ENCODE results near the gene GADD45G. TPM values are rescaled to one million over a fixed set of nuclear protein-coding genes. Genes with fewer than 3 reads are reported as not detected.
A peak's percentile ranks its signal among the peaks of the same experiment; 100 is the strongest.

The GADD45G gene
- total and polyA plus RNA-seq, 10 of the 15 experiments (the other 5 are each of a cell fraction or from before 2014, with no cell fraction given): 0.07 to 1.00 (median 0.29) TPM; not detected in 4

DNA sequence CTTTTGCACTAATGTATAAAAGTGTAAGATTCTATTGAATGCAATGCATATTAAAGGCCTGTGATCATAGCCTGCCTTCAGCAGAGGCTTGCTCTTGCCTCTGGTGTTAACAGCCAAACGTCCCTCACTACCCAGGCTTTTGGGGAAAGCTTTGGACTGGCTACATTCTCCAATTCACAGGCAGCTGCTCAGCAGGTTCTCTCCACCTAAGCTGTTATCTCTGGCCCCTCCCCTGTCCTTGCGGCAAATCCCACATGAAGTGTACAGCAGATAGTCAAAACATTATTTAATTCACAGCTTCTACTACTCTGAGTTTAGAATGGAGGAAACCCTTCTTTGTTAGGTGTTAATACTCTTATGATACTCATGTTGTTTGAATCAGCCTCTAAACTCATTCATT, 45.9 kb upstream of the GADD45G start:
- intact Hi-C loops (cut with micrococcal nuclease; ENCODE audit: unreplicated experiment): no loop called here
- Histone ChIP-seq H2AFZ (ENCODE audit: control insufficient read depth, low read depth, low read length) (no peak overlapping the region), H3K27ac (ENCODE audit: control insufficient read depth, insufficient read depth) (no peak overlapping the region), H3K79me2 (ENCODE audit: control insufficient read depth, insufficient read depth, low read length) (no peaks in the 10 kb centered on the region), H4K20me1 (ENCODE audit: control insufficient read depth, insufficient read depth) (no peaks in the 10 kb centered on the region), H3K4me1 (ENCODE audit: control insufficient read depth, insufficient read depth, low read length) (peaks cover 29% of the 10 kb centered on the region), H3K4me3 (no peak overlapping the region), H3K27me3 (replicated peaks in 1 of 2; ENCODE audit: control insufficient read depth in 2 of 2, insufficient read depth in 2 of 2, low read length in 1 of 2) (no peaks in the 10 kb centered on the region), H3K9me3 (replicated peaks; ENCODE audit: control insufficient read depth, insufficient read depth, low read length) (no peaks in the 10 kb centered on the region), H3K4me2 (ENCODE audit: control insufficient read depth, insufficient read depth) (no peak overlapping the region), H3K9ac (ENCODE audit: control insufficient read depth, insufficient read depth, low read length) (no peak overlapping the region), H3K36me3 (ENCODE audit: control insufficient read depth in 2 of 2, insufficient read depth in 2 of 2, low read length in 1 of 2) (no peaks in the 10 kb centered on the region)
- ChIA-PET POLR2A (no interaction called here), RAD21 (ENCODE audit: unreplicated experiment) (interaction anchor here (1.3 kb wide), 1 partner anchor 10 kb away, joined by 4 read pairs; no protein-coding TSS in a partner anchor), CTCF (interaction anchor here (3.6 kb wide), 1 partner anchor 10 kb away, joined by 20 read pairs; no protein-coding TSS in a partner anchor), SMC1A (ENCODE audit: uncharacterized antibody, unreplicated experiment) (interaction anchor here (1.8 kb wide), 1 partner anchor 10 kb away, joined by 5 read pairs; no protein-coding TSS in a partner anchor)
- no peak for DNase-seq (ENCODE audit: low read depth, low spot score)
- no peak for ATAC-seq
- WGBS (ENCODE audit: insufficient coverage, insufficient replicate concordance, low lambda C conversion rate, missing lambda C conversion rate): 47% methylated on average over 2 of the region's 2 CpGs
- FAIRE-seq: no peak
- TF ChIP-seq JUND (IDR thresholded peaks at IDR 0.05; ENCODE audit: low read depth, low read length): no peak
- no peak for TF ChIP-seq HDAC6 (IDR thresholded peaks at IDR 0.05; ENCODE audit: unreplicated experiment)
- TF ChIP-seq MEF2B (IDR thresholded peaks at IDR 0.05; ENCODE audit: partially characterized antibody, poor library complexity, severe bottlenecking): no peak
- no TSS peak for BruUV-seq (replicated peaks)
- in situ Hi-C loops (cut with MboI): no loop called here

DNA sequence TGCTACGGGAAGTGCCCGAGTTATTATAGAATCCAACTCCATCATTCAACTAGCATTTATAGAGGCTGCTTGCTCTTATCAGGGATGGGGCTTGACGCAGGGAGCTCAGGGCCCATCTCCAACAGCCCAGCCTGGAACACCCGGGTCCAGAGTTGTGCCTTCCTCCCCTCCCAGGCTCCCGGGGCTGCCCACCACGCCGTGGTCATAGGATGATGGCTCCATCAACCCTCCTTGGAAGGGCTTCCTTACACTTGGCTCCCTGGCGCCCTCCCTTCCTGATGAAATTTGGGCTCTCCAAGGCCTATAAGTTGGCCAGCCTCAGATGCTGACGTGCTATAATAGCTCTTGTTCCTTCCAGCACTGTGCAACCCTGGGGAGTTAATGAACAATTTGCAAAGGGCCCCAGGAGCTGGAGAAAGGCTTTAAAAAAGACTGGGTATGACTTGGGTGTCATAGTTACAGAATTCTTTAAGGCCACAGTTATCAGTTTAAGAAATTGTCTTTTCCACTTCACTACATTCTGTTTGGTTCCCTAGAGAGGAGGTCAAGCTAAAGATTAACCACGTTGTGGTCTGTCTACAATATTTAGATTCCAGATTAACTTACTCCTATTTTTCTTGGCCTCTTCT, 42.5 kb upstream of the GADD45G start:
- no peaks in the 10 kb centered on the region for H3K36me3 ChIP-seq (ENCODE audit: control insufficient read depth in 2 of 2, insufficient read depth in 2 of 2, low read length in 1 of 2)

More for the DNA sequence above, 42.5 kb upstream of the GADD45G start:
- H3K9me3 ChIP-seq (replicated peaks; ENCODE audit: control insufficient read depth, insufficient read depth, low read length): no peaks in the 10 kb centered on the region
- DNase-seq (ENCODE audit: low read depth, low spot score) (no peak), ATAC-seq (peak; percentile 67), FAIRE-seq (no peak)
- no peak overlapping the region for H3K9ac ChIP-seq (ENCODE audit: control insufficient read depth, insufficient read depth, low read length)
- H3K27me3 ChIP-seq (replicated peaks in 1 of 2; ENCODE audit: control insufficient read depth in 2 of 2, insufficient read depth in 2 of 2, low read length in 1 of 2): no peaks in the 10 kb centered on the region
- no peak overlapping the region for H3K27ac ChIP-seq (ENCODE audit: control insufficient read depth, insufficient read depth)
- ChIA-PET RAD21 (ENCODE audit: unreplicated experiment) (interaction anchor here (1.2 kb wide), 1 partner anchor 14 kb away, joined by 5 read pairs; no protein-coding TSS in a partner anchor), CTCF (interaction anchor here (0.8 to 3.9 kb wide), 3 partner anchors 11 to 31 kb away, joined by 6 to 46 read pairs (median 17); no protein-coding TSS in a partner anchor), SMC1A (ENCODE audit: uncharacterized antibody, unreplicated experiment) (interaction anchor here (0.8 to 1.7 kb wide), 6 partner anchors 13 to 187 kb away, joined by 3 to 7 read pairs (median 4); no protein-coding TSS in a partner anchor), POLR2A (no interaction called here)
- in situ Hi-C loops (cut with MboI): no loop called here
- H3K4me2 ChIP-seq (ENCODE audit: control insufficient read depth, insufficient read depth): no peak overlapping the region
- no TSS peak for BruUV-seq (replicated peaks)
- H2AFZ ChIP-seq (ENCODE audit: control insufficient read depth, low read depth, low read length): no peak overlapping the region
- TF ChIP-seq E4F1 (IDR thresholded peaks at IDR 0.05; ENCODE audit: borderline replicate concordance, partially characterized antibody) (no peak), TARDBP (IDR thresholded peaks at IDR 0.05; ENCODE audit: borderline replicate concordance) (no peak), TAF1 (IDR thresholded peaks at IDR 0.05; ENCODE audit: borderline replicate concordance, low read depth, low read length) (no peak), BRCA1 (IDR thresholded peaks at IDR 0.05; ENCODE audit: low read depth, low read length) (no peak), SIX5 (IDR thresholded peaks at IDR 0.05; ENCODE audit: low read depth, low read length, severe bottlenecking) (no peak), SMAD1 (IDR thresholded peaks at IDR 0.05; ENCODE audit: low read depth, partially characterized antibody) (no peak), MEF2B (IDR thresholded peaks at IDR 0.05; ENCODE audit: partially characterized antibody, poor library complexity, severe bottlenecking) (peak; percentile 51), MTA3 (IDR thresholded peaks at IDR 0.05; ENCODE audit: borderline replicate concordance, low read length) (no peak)
- TF ChIP-seq, protein P1, sequence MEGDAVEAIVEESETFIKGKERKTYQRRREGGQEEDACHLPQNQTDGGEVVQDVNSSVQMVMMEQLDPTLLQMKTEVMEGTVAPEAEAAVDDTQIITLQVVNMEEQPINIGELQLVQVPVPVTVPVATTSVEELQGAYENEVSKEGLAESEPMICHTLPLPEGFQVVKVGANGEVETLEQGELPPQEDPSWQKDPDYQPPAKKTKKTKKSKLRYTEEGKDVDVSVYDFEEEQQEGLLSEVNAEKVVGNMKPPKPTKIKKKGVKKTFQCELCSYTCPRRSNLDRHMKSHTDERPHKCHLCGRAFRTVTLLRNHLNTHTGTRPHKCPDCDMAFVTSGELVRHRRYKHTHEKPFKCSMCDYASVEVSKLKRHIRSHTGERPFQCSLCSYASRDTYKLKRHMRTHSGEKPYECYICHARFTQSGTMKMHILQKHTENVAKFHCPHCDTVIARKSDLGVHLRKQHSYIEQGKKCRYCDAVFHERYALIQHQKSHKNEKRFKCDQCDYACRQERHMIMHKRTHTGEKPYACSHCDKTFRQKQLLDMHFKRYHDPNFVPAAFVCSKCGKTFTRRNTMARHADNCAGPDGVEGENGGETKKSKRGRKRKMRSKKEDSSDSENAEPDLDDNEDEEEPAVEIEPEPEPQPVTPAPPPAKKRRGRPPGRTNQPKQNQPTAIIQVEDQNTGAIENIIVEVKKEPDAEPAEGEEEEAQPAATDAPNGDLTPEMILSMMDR (IDR thresholded peaks at IDR 0.05 in 2 of 3, conservative IDR thresholded peaks at IDR 0.05 in 1 of 3; ENCODE audit: control insufficient read depth in 2 of 3, extremely low read depth in 1 of 3, insufficient read depth in 1 of 3, low read depth in 3 of 3, low read length in 3 of 3): no peak
- H3K4me3 ChIP-seq: no peak overlapping the region
- peaks cover 6% of the 10 kb centered on the region; the same call in 1 of the 2 replicates for H3K4me1 ChIP-seq (ENCODE audit: control insufficient read depth, insufficient read depth, low read length)
- intact Hi-C loops (cut with micrococcal nuclease; ENCODE audit: unreplicated experiment): loop anchor here (5.0 kb wide), 1 partner anchor 245 kb away; the partner anchor contains the start of gene SECISBP2
- no peaks in the 10 kb centered on the region for H3K79me2 ChIP-seq (ENCODE audit: control insufficient read depth, insufficient read depth, low read length)
- 52% methylated on average over 10 of the region's 10 CpGs for WGBS (ENCODE audit: insufficient coverage, insufficient replicate concordance, low lambda C conversion rate, missing lambda C conversion rate)
- no peaks in the 10 kb centered on the region for H4K20me1 ChIP-seq (ENCODE audit: control insufficient read depth, insufficient read depth)

Measured in GM12878 (cell line).